Measurements from ENCODE around the gene GATA2.

GATA2 gene

DNA sequence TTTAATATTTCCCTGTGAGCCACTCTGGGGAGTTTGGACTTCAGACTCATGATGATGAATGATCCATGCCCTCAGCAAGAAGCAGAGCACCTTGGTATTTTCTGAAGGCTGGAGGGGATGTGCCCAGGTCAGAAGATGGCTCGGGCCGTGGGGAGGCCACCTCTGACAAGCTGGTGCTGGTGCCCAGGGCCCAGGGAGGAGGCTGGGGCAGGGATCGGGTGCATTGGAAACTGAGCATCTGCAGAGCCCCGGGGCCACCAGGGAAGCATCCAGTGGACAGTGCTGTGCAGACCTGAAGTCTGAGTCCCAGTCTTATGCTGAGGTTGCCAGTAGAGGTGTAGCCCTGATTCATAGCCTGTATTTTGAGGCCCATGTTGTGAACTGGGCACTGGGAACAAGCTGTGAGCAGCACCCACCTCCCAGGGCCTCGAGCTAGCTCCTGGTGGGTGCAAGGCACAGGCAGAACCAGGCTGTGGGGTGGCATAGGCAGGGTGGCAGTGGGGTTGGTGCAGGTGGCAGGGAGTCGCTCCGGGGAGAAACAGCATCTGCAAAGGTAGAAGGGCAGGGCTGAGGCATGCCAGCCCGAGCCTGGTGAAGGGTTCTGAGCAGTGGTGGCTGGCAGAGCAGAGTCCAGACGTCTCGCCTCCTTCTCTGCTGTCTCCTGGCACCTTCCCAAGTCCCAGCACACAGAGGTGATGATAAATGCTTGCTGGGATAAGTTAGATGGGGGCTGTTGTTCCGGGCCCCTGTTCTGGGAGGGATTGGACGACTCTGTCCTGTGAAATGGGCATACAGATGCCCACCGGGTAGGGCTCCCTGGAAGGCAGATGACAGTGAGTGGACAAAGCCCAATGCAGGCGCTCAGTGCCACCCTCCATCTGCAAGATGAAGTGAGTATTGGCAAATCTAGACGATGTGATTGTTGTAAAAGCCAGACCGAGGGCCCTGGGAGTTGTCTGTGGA is 36.9 kb downstream of the GATA2 start:
- no peak for DNase-seq

DNA sequence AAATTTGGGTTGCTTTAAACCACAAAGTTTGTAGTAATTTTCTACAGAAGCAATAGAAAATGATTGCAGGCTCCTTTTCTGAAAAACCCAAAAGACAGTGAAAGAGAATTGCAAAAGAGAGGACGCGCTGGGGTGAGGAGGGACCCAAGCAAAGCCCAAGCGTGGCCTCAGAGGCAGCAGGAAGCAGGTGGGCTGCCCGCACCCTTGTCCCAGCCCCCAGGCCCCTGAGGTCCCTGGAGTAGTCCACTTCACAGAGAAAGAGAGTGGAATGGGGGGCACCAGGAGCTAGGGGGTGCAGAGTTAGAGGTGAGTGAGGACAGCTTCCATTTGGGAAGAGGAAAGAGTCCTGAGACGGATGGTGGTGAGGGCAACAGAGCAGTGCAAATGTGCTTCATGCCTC is 37.9 kb downstream of the GATA2 start:
- no peak for DNase-seq

DNA sequence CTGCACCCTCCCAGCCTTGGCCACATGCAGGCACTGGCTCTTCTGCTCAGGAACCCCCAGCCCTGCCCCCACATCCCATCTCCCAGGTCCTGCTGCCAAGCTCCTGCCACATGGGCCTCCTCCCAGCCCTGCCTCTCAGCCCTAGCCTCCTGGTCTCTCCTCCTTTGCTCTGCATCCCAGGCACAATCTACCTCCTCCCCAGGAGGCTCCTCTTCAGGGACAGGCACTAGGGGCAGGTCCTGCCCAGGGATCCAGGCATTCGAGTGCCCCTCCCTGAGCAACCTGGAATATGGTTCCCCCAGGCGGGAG is 38.7 kb downstream of the GATA2 start:
- no peak for DNase-seq

DNA sequence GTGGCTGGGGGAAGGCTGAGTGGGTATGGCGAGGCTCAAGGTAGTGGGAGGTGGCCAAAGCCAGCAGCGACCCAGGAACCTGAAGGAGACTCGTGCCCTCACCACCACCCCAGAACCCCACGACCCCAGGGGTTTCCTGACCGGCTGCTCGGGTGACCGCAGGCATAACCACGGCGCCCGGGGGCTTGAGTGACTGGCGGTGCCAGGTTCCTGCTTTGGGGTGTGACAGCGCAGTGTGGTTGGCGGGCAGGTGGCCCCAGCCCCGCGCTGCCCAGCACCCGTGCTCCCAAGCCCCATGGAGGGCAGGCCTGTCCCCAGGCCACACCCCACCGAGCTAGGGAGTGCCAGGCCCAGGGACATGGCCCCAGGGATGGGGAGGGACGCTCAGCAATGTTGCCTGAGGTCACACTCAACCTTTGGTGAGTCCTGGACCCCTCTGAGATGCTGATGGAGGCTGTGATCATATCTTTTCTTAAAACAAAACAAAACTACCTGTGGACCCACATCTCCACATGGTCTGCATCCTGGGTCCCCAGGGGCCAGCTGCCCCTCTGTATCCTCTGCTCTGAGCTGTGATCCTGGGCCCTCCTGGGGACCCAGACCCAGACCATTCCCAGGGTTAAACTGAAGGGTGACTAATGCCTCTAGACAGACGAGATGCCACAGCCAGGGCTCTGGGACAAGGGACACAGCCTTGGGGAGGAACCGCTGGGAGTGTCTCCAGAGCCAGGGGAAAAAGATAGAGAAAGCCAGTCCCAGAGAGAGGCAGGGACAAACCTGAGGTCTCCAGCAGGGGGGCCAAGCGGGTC is 39.3 kb downstream of the GATA2 start:
- no peak for DNase-seq

DNA sequence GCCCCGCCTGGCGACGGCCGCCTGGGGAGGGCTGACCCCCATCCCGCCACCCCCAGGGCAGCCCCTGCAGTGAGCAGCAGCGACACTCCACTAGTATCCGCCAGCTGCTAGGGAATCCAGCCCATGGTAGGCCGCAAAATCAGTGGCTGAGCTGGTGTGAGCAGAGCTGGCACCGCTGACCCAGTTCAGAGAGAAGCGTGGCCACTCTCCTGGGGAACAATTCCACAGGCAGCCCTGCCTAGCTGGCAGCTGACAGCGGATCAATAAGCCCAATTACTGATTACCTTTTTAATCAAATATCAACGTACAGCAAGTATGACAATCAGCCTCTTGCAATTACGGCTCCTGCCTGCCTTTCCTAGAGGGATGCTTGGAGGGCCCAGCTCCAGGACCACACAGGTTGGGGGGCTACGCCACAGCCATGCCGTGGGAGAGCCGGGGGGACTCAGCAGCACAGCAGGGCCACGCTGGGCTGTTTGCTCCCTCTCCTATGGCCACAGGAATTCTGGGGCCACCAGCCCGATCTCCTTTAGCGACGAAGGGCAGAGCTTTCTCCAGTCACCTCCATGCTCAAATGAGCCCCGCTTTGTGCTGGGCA is 40.2 kb downstream of the GATA2 start:
- DNase-seq = no peak

DNA sequence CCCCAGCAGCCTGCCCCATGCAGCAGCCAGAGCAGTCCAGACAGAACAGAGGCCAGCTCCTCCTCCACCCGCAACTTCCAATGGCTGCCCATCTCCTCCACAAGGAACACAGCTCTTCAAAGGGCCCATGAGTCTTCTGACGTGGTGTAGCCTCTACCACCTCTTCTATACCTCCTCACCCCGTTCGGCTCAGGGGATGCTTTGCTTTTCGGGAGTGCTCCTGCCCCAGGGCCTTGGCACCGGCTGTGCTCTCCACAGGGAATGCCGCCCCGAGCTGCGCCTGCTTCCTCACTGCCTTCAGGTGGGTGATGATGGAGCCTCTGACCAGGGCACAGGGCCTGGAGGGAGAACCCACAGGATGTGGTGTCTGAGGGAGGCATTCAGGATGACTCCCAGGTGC is 40.9 kb downstream of the GATA2 start:
- DNase-seq = no peak

DNA sequence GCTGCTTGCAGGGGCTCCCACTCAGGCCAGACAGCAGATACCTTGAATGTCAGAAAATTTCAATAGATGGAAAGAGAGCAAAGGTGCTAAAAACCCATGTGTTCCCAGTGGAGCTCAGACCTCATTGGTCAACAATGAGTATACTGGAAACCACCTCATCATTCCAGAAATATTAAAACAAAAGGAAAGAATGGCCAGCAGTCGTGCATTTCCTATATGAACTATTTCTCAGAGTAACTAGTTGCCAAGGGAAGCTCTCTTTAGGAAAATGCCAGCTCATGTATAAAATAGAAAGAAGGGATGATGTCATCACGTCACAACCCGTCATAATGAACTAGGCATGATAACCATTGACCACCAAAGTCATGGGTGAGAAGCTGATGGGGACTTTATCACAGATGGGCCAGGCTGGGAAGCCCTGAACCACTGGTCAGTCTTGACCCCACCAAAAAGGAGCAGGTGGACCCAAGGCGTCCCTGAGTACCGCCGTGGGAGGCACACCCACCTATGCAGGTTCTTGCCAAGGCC is 43.8 kb downstream of the GATA2 start:
- DNase-seq = no peak

DNA sequence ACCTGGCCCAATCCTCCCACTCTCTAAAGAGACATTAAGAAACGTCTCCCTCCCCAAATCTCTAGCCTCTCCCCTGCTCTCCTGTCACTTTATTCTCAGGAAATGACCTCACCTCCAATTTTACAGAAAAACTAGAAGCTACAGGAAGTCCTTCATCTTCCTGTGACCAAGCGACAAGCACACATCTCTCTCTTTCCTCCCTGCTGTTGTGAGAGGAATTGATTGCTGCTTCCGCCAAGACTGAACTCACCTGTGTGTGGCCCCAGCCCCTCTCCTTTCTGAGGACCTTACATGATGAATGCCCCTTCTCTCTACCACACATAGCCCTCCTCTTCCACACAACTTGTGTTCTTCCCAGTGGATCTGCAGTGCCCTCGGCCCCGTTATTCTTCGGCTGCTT is 44.5 kb downstream of the GATA2 start:
- no peak for DNase-seq

DNA sequence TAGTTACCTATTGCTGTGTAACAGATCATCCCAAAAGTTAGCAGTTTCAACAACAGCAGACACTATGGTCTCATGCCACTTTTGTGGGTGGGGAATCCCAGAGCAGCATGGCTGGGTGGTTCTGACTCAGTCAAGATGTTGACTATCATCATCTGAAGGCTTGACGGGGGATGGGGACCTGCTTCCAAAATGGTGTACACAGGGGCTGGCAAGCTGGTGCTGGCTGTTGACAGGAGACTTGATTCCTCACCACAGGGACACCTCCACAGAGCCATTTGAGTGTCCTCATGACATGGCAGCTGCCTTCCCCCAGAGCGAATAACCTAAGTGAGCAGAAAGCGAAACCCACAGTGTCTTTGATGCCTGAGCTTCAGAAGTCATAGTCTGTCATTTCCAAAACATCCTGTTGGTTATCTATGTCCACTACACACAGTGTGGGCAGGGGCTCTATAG is 45.4 kb downstream of the GATA2 start:
- no peak for DNase-seq

DNA sequence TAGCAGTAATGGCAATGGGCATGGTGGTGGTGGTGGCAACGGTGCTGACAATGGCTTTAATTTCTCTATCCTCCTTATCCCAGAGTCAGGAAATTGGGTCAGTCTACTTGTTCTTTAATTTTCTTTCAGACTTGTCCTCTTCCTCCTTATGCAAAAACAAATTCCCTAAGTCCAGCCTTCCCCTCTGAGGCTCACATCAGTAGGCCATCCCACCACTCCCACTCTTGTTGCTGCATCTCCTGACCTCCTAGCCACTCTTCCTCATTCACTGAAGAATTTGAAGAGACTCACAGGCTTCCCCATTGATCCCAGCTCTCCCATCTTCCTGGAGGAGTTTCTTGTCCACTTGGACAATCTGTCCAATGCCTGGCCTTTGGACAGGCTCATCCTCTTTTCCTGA is 46.2 kb downstream of the GATA2 start:
- no peak for DNase-seq

DNA sequence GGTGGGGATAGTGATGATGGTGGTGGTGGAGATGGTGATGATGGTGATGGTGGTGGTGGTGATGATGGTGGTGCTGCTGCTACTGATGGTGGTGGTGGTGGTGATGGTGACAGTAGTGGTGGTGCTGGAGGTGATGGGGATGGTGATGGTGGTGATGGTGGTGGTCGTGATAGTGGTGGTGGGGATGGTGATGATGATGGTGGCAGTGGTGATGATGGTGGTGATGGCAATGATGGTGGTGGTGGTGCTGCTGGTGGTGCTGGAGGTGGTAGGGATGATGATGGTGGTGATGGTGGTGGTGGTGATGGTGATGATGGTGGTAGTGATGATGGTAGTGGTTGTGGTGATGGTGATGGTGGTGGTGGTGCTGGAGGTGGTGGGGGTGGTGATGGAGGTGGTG is 47.6 kb downstream of the GATA2 start:
- DNase-seq = no peak

DNA sequence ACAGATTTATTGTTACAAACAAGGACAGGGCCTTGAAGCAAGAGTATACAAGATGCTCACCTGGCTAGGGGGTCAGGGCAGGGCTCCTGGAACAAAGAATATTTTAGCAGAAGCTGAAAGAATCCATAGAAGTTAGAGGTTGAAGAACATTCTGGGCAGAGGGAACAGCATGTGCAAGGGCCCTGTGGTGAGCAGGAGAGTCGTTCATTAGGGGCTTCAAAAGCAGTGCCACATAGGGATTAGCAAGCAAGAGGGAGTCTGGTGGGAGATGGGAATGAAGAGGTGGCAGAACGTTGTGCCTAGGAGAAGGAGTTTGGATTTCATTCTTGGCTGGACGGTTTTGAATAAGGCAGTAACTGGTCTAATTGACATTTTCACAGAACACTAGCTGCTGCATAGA is 49.2 kb downstream of the GATA2 start:
- DNase-seq = no peak

DNA sequence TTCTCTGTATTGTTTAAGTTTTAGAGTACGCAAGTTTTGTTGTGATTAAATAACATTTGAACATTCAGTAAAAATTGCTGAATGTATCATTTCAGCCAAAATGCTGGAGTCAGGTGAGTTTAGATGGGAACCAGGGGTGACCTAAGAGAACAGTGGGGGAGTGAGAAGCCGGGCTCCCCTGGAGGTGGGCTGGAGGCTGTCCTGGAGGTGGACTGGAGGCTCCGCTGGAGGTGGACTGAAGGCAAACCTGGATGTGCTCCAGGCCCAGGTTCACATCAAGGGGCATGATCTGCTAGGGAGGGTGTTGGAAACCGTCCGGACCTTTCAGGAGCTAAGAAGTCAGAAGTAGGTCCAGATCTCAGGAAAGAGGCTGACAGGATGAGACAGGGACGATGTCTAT is 50.1 kb downstream of the GATA2 start:
- no peak for DNase-seq

DNA sequence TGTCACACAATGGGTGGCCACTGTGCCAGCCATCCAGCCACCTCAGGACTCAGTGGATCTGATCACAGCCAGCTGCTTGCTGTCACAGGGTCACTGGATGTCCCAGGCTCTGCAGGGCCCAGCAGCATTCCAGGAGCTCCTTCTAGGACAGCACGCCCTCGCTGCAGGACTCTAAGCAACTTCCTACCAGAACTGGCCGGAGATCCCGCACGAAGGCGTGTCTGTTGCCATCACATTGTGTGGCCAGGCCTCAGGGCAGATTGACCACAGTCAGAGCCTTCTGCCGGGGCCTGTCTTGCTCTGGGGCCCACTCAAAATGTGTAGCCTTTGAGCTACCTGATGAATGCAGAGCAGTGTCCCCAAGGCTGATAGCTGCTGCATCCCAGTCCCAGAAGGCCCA is 50.9 kb downstream of the GATA2 start:
- DNase-seq = no peak

DNA sequence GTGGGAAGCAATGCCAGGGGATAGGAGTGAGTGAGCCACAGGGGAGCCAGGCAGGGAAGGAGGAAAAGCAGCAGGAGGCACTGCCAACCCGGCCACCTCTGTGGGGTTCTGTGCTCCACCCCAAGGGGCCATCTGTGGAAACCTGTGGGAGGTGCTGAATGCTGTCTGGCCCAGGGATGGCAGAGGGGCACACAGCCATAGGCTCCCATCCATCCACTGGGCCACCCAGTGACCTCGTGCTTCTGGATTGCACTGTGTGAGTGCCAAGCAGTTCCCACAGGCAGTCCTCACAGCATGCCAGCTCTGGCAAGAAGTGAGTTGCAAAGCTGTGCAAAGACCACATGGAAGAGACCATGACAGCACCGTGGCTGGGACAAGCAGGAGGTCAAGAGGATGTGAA is 53.8 kb downstream of the GATA2 start:
- no peak for DNase-seq

DNA sequence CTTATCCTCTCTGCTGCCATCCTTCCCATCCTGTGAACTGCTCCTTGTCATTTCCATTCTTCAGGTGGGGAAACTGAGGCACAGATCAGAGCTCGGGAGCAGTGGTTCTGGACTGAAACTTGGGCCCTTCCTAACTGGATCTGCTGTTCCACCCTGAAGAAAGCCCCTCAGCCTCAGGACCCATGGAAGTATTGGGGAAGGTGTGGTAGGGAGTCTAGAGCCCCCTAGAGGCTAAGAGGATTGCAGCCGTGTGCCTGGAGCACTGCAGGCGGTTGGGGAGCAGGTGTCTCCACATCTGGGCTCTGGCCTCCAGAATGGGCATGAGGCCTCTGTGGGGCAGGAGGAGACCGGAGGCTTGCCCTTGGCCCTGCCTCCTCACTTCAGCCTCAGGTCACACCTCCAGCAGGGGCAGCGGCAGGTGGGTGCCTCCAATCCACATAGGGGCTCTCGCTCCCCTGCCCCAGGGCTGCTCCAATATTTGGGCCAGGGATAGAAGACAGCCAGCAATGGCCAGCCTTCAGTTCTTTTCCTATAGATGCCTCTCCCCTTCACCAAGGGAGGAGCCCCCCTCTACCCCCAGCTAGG is 54.4 kb downstream of the GATA2 start:
- DNase-seq = peak; percentile 25

DNA sequence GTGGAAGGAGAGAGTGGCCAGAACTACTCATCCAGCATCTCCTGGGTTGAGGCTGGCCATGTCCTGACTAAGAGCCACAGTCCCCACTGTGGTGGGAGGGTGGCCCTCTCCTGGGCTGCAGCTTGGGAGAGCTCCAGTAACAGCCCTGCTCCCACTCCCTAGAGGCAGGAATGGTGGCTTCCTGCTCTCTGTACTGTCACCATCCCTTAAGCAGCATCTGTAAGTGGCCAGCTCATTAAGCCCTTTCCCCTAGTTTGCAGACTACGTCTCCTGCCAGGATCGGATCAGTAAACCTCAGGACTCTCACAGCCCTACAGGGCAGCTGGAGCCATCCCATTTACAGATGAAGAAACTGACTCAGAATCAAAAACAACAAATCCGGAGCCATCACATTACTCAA is 56.8 kb downstream of the GATA2 start:
- no peak for DNase-seq

DNA sequence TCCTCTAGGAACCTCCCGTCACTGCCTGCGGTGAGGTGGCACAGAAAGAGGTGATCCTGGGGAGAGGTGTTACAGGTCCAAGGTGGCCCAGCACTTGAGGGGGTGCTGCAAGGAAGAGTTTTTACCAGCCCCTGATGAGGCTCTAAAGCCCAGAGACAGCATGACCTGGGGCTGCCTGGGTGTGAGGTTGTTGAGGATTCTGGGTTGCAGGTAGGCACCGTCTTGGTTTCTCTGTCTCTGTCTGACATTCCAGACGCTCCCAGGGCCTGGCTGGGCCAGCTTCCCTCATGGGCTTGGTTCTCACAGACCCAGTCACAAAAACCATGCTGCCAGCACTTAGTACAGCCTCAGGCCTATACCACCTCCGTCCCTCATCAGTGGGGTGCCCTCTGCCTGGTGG is 57.4 kb downstream of the GATA2 start:
- DNase-seq = no peak

DNA sequence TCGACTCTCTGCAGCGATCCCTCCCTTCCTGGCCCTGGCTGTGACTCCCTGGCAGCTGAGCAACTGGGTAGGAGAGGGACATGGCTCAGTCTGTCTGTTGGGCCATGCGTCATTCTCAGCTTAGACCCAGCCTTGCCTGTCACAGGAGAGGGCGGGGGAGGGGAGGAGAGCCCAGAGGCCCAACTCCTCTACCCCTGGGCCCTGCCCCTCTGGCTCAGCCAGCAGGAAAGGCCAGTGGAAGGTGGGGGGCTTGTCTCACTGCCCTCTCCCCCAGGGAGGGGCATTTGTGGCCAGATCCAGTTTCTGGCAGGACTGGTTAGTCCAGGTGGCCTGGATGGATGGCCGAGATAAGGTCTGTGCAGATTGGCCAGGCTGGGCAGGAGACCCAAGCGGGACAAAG is 57.9 kb downstream of the GATA2 start:
- DNase-seq = peak; percentile 53

DNA sequence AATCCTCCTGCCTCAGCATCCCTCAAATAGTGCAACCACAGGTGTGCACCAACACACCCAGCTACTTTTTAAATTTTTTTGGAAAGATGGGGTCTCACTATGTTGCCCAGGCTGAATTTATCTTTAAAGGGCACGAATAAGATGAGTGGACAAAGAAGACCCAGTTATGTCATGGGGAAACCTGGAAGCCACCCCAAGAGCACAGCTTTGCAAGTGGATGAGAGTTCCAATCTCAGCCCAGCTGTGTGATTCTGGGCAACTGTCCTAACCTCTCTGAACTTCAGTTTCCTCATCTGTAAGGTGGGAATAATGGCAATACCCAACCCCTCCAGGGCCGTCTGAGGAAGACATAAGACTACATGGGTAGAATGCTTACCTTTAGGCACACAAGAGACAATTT is 58.5 kb downstream of the GATA2 start:
- DNase-seq = no peak

DNA sequence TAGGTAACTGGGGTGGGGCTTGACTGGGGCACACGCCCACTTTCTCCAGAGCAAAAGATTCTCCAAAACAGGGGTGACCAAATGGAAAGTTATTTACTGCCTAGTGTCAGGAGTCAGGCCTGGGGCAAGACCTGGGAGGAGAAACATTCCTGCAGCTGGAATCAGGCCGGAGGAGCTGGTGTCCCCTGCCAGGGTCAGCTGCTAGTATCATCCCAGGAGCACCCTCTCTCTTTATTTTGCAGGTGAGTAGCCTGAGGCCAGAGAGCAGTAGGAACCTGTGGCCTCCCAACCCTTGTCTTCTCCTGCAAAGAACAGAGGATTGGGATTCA is 59.2 kb downstream of the GATA2 start:
- DNase-seq = no peak

DNA sequence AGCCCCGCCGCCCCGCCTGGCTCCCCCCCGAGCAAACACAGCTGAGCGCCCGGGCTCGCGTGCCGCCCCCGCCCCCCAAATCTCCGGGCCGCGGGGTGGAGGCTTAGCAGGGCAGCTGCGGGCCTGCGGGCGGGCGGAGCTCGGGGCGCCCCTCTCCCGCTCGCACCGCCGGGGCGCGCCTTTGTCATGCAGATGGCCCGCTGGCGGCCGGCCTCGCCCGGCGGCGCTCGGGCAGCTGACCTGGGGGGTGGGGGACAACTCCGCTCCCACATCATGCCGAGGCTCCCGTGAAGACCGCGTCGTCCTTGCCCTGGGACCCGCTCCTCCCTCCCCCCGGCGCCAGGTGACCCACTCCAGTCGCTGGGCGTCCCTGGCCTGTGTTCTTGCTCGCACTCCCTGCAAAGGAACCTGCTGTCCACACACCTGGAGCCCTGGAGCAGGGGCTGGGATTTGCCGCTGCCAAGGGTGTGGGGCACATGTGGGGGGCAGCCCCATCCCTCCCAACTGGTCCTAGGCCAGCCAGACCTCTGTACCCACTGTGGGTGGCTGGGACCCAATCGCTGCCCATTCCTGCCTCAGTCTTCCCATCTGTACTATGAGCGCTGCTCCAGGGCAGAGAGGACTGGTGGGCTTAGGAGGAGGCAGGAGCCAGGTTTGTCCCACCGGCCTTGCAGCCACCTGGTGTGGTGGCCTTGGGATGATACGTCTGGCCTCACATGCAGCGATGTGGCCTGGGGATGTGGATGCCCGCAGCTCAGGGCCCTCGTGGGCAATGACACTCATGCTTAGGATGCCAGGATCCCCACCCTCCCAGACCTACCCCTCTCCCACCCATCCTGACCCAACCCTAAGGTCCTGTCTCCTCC is 59.8 kb downstream of the GATA2 start:
- DNase-seq = peak; percentile 58
